Measurements from ENCODE around the gene PTK6. TPM values are rescaled to one million over a fixed set of nuclear protein-coding genes. Genes with fewer than 3 reads are reported as not detected.
A peak's percentile ranks its signal among the peaks of the same experiment; 100 is the strongest.

Gene PTK6
- total and polyA plus RNA-seq, 2 of the 13 experiments (the other 11 are each of a cell fraction or from before 2014, with no cell fraction given) = 0.08 TPM; not detected in 1

DNA sequence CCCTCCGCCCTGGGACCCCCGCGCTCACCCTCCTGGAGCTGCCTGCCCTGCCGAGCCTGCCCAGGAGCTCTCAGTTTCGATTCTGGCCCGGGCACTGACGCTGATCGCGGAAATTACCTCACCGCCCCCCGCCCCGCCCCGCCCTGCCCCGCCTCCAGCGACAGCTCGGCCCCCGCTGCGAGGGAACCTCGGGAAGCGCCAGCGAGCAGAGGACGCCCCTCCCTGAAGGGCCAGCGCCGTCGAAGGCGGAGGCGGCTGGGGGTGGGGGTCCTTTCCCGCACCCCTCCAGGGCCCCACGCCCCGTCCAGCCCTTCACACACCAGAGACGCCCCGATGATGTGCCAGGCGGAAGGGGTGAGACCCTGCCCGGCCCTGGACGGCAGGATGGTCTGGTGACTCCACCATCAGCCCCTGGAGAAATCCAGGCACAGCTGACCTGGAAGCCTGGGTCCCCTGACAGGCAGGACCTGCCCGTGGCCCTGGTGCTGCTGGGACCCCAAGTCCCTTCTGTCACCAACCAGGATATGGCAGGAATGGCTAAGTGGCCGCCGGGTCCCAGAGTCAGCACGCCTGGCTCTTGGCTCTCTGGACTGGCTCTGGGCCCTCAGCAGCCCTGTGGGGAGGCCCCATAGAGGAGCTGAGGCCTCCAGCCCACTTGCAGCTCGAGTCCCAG, 37.1 kb upstream of the PTK6 start, which contains the start of gene HELZ2:
Gene HELZ2, minus strand, starts transcription at position 84 of the 673 bp plus-strand sequence. CDS start 1,854 bp downstream, outside the sequence.
- no peak for FAIRE-seq
- ATAC-seq = peak; percentile 75
- BruUV-seq (replicated peaks) = no TSS peak
- TF ChIP-seq, protein P1, sequence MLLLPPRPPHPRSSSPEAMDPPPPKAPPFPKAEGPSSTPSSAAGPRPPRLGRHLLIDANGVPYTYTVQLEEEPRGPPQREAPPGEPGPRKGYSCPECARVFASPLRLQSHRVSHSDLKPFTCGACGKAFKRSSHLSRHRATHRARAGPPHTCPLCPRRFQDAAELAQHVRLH (CRISPR knock-in tag; IDR thresholded peaks at IDR 0.05; ENCODE audit: borderline replicate concordance, low read depth) = no peak
- TF ChIP-seq KAT8 (CRISPR knock-in tag; IDR thresholded peaks at IDR 0.05) (0 out of 2 replicates have a peak, but pooled peaks have one; percentile 15), HOXA9 (CRISPR knock-in tag; IDR thresholded peaks at IDR 0.05; ENCODE audit: borderline replicate concordance) (no peak; the same call in 1 of the 2 replicates), NCOA5 (CRISPR knock-in tag; IDR thresholded peaks at IDR 0.05) (0 out of 2 replicates have a peak, but pooled peaks have one; percentile 72), SNRNP70 (IDR thresholded peaks at IDR 0.05; ENCODE audit: low read depth, low read length) (no peak), ZNF652 (CRISPR knock-in tag; IDR thresholded peaks at IDR 0.05; ENCODE audit: borderline replicate concordance, low read depth) (no peak), SP2 (CRISPR knock-in tag; IDR thresholded peaks at IDR 0.05) (0 out of 2 replicates have a peak, but pooled peaks have one; percentile 41), ZNF768 (CRISPR knock-in tag; IDR thresholded peaks at IDR 0.05) (peak; percentile 71; the same call in 1 of the 2 replicates), DMAP1 (CRISPR knock-in tag; IDR thresholded peaks at IDR 0.05) (no peak), JUNB (CRISPR knock-in tag; IDR thresholded peaks at IDR 0.05; ENCODE audit: borderline replicate concordance) (no peak), ZNF777 (CRISPR knock-in tag; IDR thresholded peaks at IDR 0.05) (peak; percentile 99), ETV5 (CRISPR knock-in tag; IDR thresholded peaks at IDR 0.05; ENCODE audit: borderline replicate concordance) (no peak), SP5 (CRISPR knock-in tag; IDR thresholded peaks at IDR 0.05; ENCODE audit: borderline replicate concordance, low read depth) (peak; percentile 48; the same call in 1 of the 2 replicates), ZNF160 (CRISPR knock-in tag; IDR thresholded peaks at IDR 0.05) (0 out of 2 replicates have a peak, but pooled peaks have one; percentile 26), FOSL1 (CRISPR knock-in tag; IDR thresholded peaks at IDR 0.05; ENCODE audit: borderline replicate concordance) (no peak)
- TF ChIP-seq, protein P2, sequence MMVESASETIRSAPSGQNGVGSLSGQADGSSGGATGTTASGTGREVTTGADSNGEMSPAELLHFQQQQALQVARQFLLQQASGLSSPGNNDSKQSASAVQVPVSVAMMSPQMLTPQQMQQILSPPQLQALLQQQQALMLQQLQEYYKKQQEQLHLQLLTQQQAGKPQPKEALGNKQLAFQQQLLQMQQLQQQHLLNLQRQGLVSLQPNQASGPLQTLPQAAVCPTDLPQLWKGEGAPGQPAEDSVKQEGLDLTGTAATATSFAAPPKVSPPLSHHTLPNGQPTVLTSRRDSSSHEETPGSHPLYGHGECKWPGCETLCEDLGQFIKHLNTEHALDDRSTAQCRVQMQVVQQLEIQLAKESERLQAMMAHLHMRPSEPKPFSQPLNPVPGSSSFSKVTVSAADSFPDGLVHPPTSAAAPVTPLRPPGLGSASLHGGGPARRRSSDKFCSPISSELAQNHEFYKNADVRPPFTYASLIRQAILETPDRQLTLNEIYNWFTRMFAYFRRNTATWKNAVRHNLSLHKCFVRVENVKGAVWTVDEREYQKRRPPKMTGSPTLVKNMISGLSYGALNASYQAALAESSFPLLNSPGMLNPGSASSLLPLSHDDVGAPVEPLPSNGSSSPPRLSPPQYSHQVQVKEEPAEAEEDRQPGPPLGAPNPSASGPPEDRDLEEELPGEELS (CRISPR knock-in tag; IDR thresholded peaks at IDR 0.05) = peak; percentile 52; the same call in 1 of the 2 replicates
- TF ChIP-seq, protein P3, sequence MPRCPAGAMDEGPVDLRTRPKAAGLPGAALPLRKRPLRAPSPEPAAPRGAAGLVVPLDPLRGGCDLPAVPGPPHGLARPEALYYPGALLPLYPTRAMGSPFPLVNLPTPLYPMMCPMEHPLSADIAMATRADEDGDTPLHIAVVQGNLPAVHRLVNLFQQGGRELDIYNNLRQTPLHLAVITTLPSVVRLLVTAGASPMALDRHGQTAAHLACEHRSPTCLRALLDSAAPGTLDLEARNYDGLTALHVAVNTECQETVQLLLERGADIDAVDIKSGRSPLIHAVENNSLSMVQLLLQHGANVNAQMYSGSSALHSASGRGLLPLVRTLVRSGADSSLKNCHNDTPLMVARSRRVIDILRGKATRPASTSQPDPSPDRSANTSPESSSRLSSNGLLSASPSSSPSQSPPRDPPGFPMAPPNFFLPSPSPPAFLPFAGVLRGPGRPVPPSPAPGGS (CRISPR knock-in tag; IDR thresholded peaks at IDR 0.05) = peak; percentile 75; the same call in 1 of the 2 replicates
- TF ChIP-seq, protein P4, sequence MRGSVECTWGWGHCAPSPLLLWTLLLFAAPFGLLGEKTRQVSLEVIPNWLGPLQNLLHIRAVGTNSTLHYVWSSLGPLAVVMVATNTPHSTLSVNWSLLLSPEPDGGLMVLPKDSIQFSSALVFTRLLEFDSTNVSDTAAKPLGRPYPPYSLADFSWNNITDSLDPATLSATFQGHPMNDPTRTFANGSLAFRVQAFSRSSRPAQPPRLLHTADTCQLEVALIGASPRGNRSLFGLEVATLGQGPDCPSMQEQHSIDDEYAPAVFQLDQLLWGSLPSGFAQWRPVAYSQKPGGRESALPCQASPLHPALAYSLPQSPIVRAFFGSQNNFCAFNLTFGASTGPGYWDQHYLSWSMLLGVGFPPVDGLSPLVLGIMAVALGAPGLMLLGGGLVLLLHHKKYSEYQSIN (CRISPR knock-in tag; IDR thresholded peaks at IDR 0.05; ENCODE audit: borderline replicate concordance) = no peak
- TF ChIP-seq, protein P5, sequence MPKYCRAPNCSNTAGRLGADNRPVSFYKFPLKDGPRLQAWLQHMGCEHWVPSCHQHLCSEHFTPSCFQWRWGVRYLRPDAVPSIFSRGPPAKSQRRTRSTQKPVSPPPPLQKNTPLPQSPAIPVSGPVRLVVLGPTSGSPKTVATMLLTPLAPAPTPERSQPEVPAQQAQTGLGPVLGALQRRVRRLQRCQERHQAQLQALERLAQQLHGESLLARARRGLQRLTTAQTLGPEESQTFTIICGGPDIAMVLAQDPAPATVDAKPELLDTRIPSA (CRISPR knock-in tag; IDR thresholded peaks at IDR 0.05; ENCODE audit: borderline replicate concordance) = no peak; the same call in 1 of the 2 replicates

More for the DNA sequence above, 37.1 kb upstream of the PTK6 start, which contains the start of gene HELZ2:
- peaks cover 2% of the 10 kb centered on the region; the same call in 1 of the 2 replicates for H4K20me1 ChIP-seq (ENCODE audit: insufficient read depth, low read length)
- no peaks in the 10 kb centered on the region for H3K36me3 ChIP-seq (replicated peaks in 1 of 2; ENCODE audit: control insufficient read depth in 1 of 2, insufficient read depth in 2 of 2, low read length in 2 of 2)
- H3K79me2 ChIP-seq (ENCODE audit: insufficient read depth, low read length) = no peaks in the 10 kb centered on the region
- H3K27me3 ChIP-seq (ENCODE audit: control insufficient read depth in 1 of 2, insufficient read depth in 2 of 2, low read length in 2 of 2) = peaks cover 6 to 22% of the 10 kb centered on the region in 2 experiments; a peak in 3 of 5 replicates
- ChIA-PET POLR2A (interaction anchor here (0.8 to 2.6 kb wide), 23 partner anchors 8 to 480 kb away, joined by 3 to 26 read pairs (median 4); partner anchors contain the start of genes GMEB2, PPDPF, PTK6 and RTEL1), CTCF (ENCODE audit: low intra/inter-chr PET ratio, low total read pairs) (interaction anchor here (2.8 kb wide), 1 partner anchor 36 kb away, joined by 22 read pairs; the partner anchor contains the start of gene PTK6)
- peak within 1 kb of the TSS; percentile 86 for H3K9ac ChIP-seq (ENCODE audit: insufficient read depth, low read depth, low read length)
- intact Hi-C loops (cut with micrococcal nuclease; ENCODE audit: unreplicated experiment) = no loop called here
- WGBS (ENCODE audit: low lambda C conversion rate) = 5% methylated on average over 22 of the region's 40 CpGs
- DNase-seq (ENCODE audit: low spot score) = peak; percentile 53
- no peaks in the 10 kb centered on the region for H3K9me3 ChIP-seq (ENCODE audit: low read length)
- peak within 1 kb of the TSS; percentile 48 for H2AFZ ChIP-seq (ENCODE audit: low read length)
- H3K4me3 ChIP-seq (replicated peaks in 1 of 3; ENCODE audit: insufficient read depth in 1 of 3, low read depth in 2 of 3, low read length in 3 of 3) = peak within 1 kb of the TSS; percentile 88 to 98 (median 94)
- peak within 1 kb of the TSS; percentile 23 for H3K27ac ChIP-seq (ENCODE audit: extremely low read length, insufficient read depth, low read length)
- in situ Hi-C loops (cut with HindIII; ENCODE audit: extremely low pct_ligation_motif_present, low pct_unique_long_range_greater_than_20kb) = no loop called here
- H3K4me2 ChIP-seq (ENCODE audit: low read depth, low read length) = peak within 1 kb of the TSS; percentile 100
- peaks cover 61% of the 10 kb centered on the region for H3K4me1 ChIP-seq (ENCODE audit: insufficient read depth, low read length)

All from HepG2 (cell line).